Liver (tissue), 9 donors: Measurements from ENCODE around the gene KLF18. TPM values are rescaled to one million over a fixed set of nuclear protein-coding genes. Genes with fewer than 3 reads are reported as not detected.

Experiments used
- DNase-seq: peaks from one replicate; pipeline ENCODE4 v3.0.0-alpha.2; 2017; ENCODE audit warnings: low spot score
- H3K27ac ChIP-seq, 2 donors: one replicate each; pipeline ENCODE4 v1.7.0; 2013; ENCODE audit warnings: inconsistent platforms in 2 of 2, low read length in 2 of 2, control low read depth in 1 of 2, low read depth in 1 of 2, mild to moderate bottlenecking in 1 of 2
- H3K27me3 ChIP-seq, 4 donors: one replicate each; pipeline versions ENCODE4 v1.6.1 to v1.7.0; 2013; ENCODE audit warnings: low read length in 3 of 4, inconsistent platforms in 1 of 4, mild to moderate bottlenecking in 1 of 4, moderate library complexity in 1 of 4; ENCODE audit not compliant: control insufficient read depth in 4 of 4, insufficient read depth in 4 of 4
- H3K36me3 ChIP-seq, 4 donors: one replicate each; pipeline versions ENCODE4 v1.6.1 to v1.7.0; 2013; ENCODE audit warnings: low read length in 3 of 4, mild to moderate bottlenecking in 3 of 4, low read depth in 1 of 4, moderate library complexity in 1 of 4; ENCODE audit not compliant: control insufficient read depth in 4 of 4, insufficient read depth in 3 of 4
- H3K4me1 ChIP-seq, 4 donors: one replicate each; pipeline versions ENCODE4 v1.6.1 to v1.7.0; 2013; ENCODE audit warnings: low read length in 3 of 4, mild to moderate bottlenecking in 3 of 4, moderate library complexity in 1 of 4; ENCODE audit not compliant: control insufficient read depth in 4 of 4, insufficient read depth in 4 of 4
- H3K4me3 ChIP-seq, 3 donors: one replicate each; pipeline versions ENCODE4 v1.6.1 to v1.7.0; 2013; ENCODE audit warnings: low read length in 3 of 3, control low read depth in 1 of 3, low read depth in 1 of 3, mild to moderate bottlenecking in 1 of 3
- H3K9ac ChIP-seq, 2 donors: one replicate each; pipeline ENCODE4 v1.7.0; 2013; ENCODE audit warnings: low read length in 2 of 2, mild to moderate bottlenecking in 2 of 2, moderate library complexity in 2 of 2, control low read depth in 1 of 2, low read depth in 1 of 2
- H3K9me3 ChIP-seq, 4 donors: one replicate each; pipeline versions ENCODE4 v1.6.1 to v1.7.0; 2013; ENCODE audit warnings: low read length in 3 of 4; ENCODE audit not compliant: control insufficient read depth in 4 of 4
- ATF3 ChIP-seq: IDR thresholded peaks from 2 replicates; pipeline ENCODE4 v1.6.1; 2016; ENCODE audit warnings: antibody characterized with exemption
- CTCF ChIP-seq: fragments of 150-350 bp; IDR thresholded peaks from 2 replicates; pipeline ENCODE4 v1.5.1; 2017; ENCODE audit warnings: improper control_type of control experiment, low read depth, low read length; ENCODE audit not compliant: missing input control
- EGR1 ChIP-seq, 2 donors: IDR thresholded peaks; 2 replicates each; pipeline ENCODE4 v1.6.1; 2016 to 2018; ENCODE audit warnings: antibody characterized with exemption in 2 of 2, low read depth in 2 of 2
- FOXA1 ChIP-seq: IDR thresholded peaks from 2 replicates; pipeline ENCODE4 v1.6.1; 2016; ENCODE audit warnings: antibody characterized with exemption
- FOXA2 ChIP-seq: IDR thresholded peaks from 2 replicates; pipeline ENCODE4 v1.6.1; 2016; ENCODE audit warnings: antibody characterized with exemption
- HNF4A ChIP-seq, 2 donors: conservative IDR thresholded peaks; 2 replicates each; pipeline ENCODE4 v1.6.1; 2016; ENCODE audit warnings: antibody characterized with exemption in 2 of 2, mild to moderate bottlenecking in 2 of 2
- HNF4G ChIP-seq: IDR thresholded peaks from 2 replicates; pipeline ENCODE4 v1.6.1; 2016; ENCODE audit warnings: antibody characterized with exemption
- JUND ChIP-seq, 2 donors: IDR thresholded peaks; 2 replicates each; pipeline ENCODE4 v1.6.1; 2016; ENCODE audit warnings: antibody characterized with exemption in 2 of 2
- NR2F2 ChIP-seq: IDR thresholded peaks from 2 replicates; pipeline ENCODE4 v1.6.1; 2016; ENCODE audit warnings: antibody characterized with exemption
- RAD21 ChIP-seq, 2 donors: IDR thresholded peaks; 2 replicates each; pipeline ENCODE4 v1.6.1; 2016; ENCODE audit warnings: antibody characterized with exemption in 2 of 2, mild to moderate bottlenecking in 2 of 2
- REST ChIP-seq: IDR thresholded peaks from 2 replicates; pipeline ENCODE4 v1.6.1; 2016; ENCODE audit warnings: antibody characterized with exemption, mild to moderate bottlenecking
- RXRA ChIP-seq, 2 donors: IDR thresholded peaks; 2 replicates each; pipeline ENCODE4 v1.6.1; 2017 to 2018; ENCODE audit warnings: antibody characterized with exemption in 2 of 2, mild to moderate bottlenecking in 1 of 2
- SP1 ChIP-seq: IDR thresholded peaks from 2 replicates; pipeline ENCODE4 v1.6.1; 2018; ENCODE audit warnings: antibody characterized with exemption, mild to moderate bottlenecking
- TAF1 ChIP-seq: conservative IDR thresholded peaks from 2 replicates; pipeline ENCODE4 v1.6.1; 2016; ENCODE audit warnings: antibody characterized with exemption, mild to moderate bottlenecking
- YY1 ChIP-seq: IDR thresholded peaks from 2 replicates; pipeline ENCODE4 v1.6.1; 2016; ENCODE audit warnings: antibody characterized with exemption, mild to moderate bottlenecking
- ZBTB33 ChIP-seq: IDR thresholded peaks from 2 replicates; pipeline ENCODE4 v1.6.1; 2016; ENCODE audit warnings: antibody characterized with exemption
- WGBS: extraction: QIAGEN DNeasy Blood & Tissue Kit; methylation state at CpG from one replicate; pipeline ENCODE4 v1.1.7; 2013; 5-methylcytosine and 5-hydroxymethylcytosine counted together
- polyA plus RNA-seq, 2 donors: library from polyadenylated mRNA; stranded (reverse) in 1 of 2; unstranded in 1 of 2; fragments of 200-250 nt in 1 of 2; fragments of >200 nt in 1 of 2; fragmentation: Nextera tagmentation in 1 of 2; extraction: Ambion mirVana in 1 of 2; gene quantifications; one replicate each; pipeline versions ENCODE4 v1.2.1 to v1.2.3, GENCODE V29; 2013 to 2015
- total RNA-seq, 2 donors: library from RNA; depleted of rRNA; stranded (reverse); fragments of >200 nt; gene quantifications; one replicate each; pipeline ENCODE4 v1.2.3, GENCODE V29; 2014
- donor health status: healthy.
- donor health status: healthy.
- donor health status: healthy.
- donor health status: healthy.
- donor health status: healthy.

Gene KLF18
- total and polyA plus RNA-seq, 4 donors = not detected

- Histone ChIP-seq H3K27ac (no peak overlapping the region), H3K9ac (no peak overlapping the region), H3K36me3 (no peaks in the 10 kb centered on the region), H3K27me3 (no peaks in the 10 kb centered on the region), H3K4me3 (no peak overlapping the region), H3K4me1 (no peaks in the 10 kb centered on the region), H3K9me3 (no peaks in the 10 kb centered on the region)
- WGBS = 79% methylated on average over 2 of the region's 2 CpGs
- no peak for DNase-seq
- TF ChIP-seq RXRA (IDR thresholded peaks at IDR 0.05) (no peak), EGR1 (IDR thresholded peaks at IDR 0.05; ENCODE audit: low read depth in 2 of 2) (no peak), ZBTB33 (no peak)
Measured at GRCh38 chr1:44113095-44113609, 28.3 kb downstream of the KLF18 start.

GRCh38 chr1:44112486-44112885 is 28.9 kb downstream of the KLF18 start:
- no peaks in the 10 kb centered on the region for H3K4me1 ChIP-seq
- no peak overlapping the region for H3K27ac ChIP-seq
- H3K4me3 ChIP-seq = no peak overlapping the region
- H3K36me3 ChIP-seq = no peaks in the 10 kb centered on the region
- H3K9me3 ChIP-seq = no peaks in the 10 kb centered on the region
- no peak for TF ChIP-seq NR2F2
- no peak for TF ChIP-seq ZBTB33
- TF ChIP-seq RXRA (IDR thresholded peaks at IDR 0.05) = no peak
- TF ChIP-seq HNF4G = no peak
- TF ChIP-seq TAF1 = no peak
- TF ChIP-seq JUND (IDR thresholded peaks at IDR 0.05) = no peak
- TF ChIP-seq YY1 = no peak
- TF ChIP-seq FOXA2 = no peak
- TF ChIP-seq CTCF = no peak
- TF ChIP-seq REST = no peak
- no peak for TF ChIP-seq HNF4A (conservative IDR thresholded peaks at IDR 0.05)
- no peak for TF ChIP-seq ATF3
- no peak for TF ChIP-seq FOXA1
- no peak for TF ChIP-seq RAD21 (IDR thresholded peaks at IDR 0.05)
- TF ChIP-seq EGR1 (IDR thresholded peaks at IDR 0.05; ENCODE audit: low read depth in 2 of 2) = no peak
- no peak for TF ChIP-seq SP1
- no peaks in the 10 kb centered on the region for H3K27me3 ChIP-seq
- 83% methylated on average over 3 of the region's 3 CpGs for WGBS
- no peak for DNase-seq
- H3K9ac ChIP-seq = no peak overlapping the region
